ENCODE measurements around the gene RNU2-63P.
A peak's percentile ranks its signal among the peaks of the same experiment; 100 is the strongest.
"Not testable (repeated sequence)": the region's sequence is repeated elsewhere in the genome, so short reads cannot be mapped to it uniquely, and the experiment has no call there.

RNU2-63P gene

GRCh38 chr2:88028931-88029330, 12.6 kb upstream of the RNU2-63P start:
- DNase-seq, result no peak

- peak; percentile 18 to 35 for DNase-seq
Observed at GRCh38 chr2:88027697-88028389, 11.5 kb upstream of the RNU2-63P start.

GRCh38 chr2:88024509-88024908, 8.2 kb upstream of the RNU2-63P start:
- DNase-seq, result no peak

GRCh38 chr2:88022669-88022921, 6.2 kb upstream of the RNU2-63P start:
- no peak for DNase-seq

- DNase-seq, result no peak
Observed at GRCh38 chr2:88019985-88020384, 3.6 kb upstream of the RNU2-63P start.

- no peak for DNase-seq
Observed at GRCh38 chr2:88018909-88019308, 2.6 kb upstream of the RNU2-63P start.

GRCh38 chr2:88018077-88018805, 1.9 kb upstream of the RNU2-63P start:
- peak; percentile 43 to 67 for DNase-seq

GRCh38 chr2:88017780-88018038, 1.4 kb upstream of the RNU2-63P start:
- not testable (repeated sequence) for DNase-seq

- peak in 1 of 2 donors; percentile 55 for DNase-seq
Observed at GRCh38 chr2:88016960-88017779, 823 bp upstream of the RNU2-63P start.

GRCh38 chr2:88011011-88011410, 5.3 kb downstream of the RNU2-63P start:
- no peak for DNase-seq

GRCh38 chr2:88010136-88010535, 6.2 kb downstream of the RNU2-63P start:
- DNase-seq, result no peak

GRCh38 chr2:88006912-88007439, 9.4 kb downstream of the RNU2-63P start:
- DNase-seq, result no peak

GRCh38 chr2:88005776-88006175, 10.6 kb downstream of the RNU2-63P start:
- DNase-seq, result no peak

- peak in 1 of 2 donors; percentile 24 for DNase-seq
Observed at GRCh38 chr2:88003074-88003755, 13.1 kb downstream of the RNU2-63P start.

GRCh38 chr2:88002359-88002707, 14.0 kb downstream of the RNU2-63P start:
- DNase-seq, result no peak

GRCh38 chr2:88000474-88000873, 15.9 kb downstream of the RNU2-63P start:
- DNase-seq, result not testable (repeated sequence)

GRCh38 chr2:87996570-87996969, 19.8 kb downstream of the RNU2-63P start:
- DNase-seq, result peak in 1 of 2 donors; percentile 10

GRCh38 chr2:87995756-87996155, 20.6 kb downstream of the RNU2-63P start:
- DNase-seq, result peak in 1 of 2 donors; percentile 2

GRCh38 chr2:87994304-87994850, 22.0 kb downstream of the RNU2-63P start:
- not testable (repeated sequence) for DNase-seq

GRCh38 chr2:87992569-87992968, 23.8 kb downstream of the RNU2-63P start:
- not testable (repeated sequence) for DNase-seq

GRCh38 chr2:87987473-87987872, 28.9 kb downstream of the RNU2-63P start:
- not testable (repeated sequence) for DNase-seq

- DNase-seq, result not testable (repeated sequence)
Observed at GRCh38 chr2:87985902-87986301, 30.4 kb downstream of the RNU2-63P start.

GRCh38 chr2:87981182-87981581, 35.2 kb downstream of the RNU2-63P start:
- not testable (repeated sequence) for DNase-seq
